BE2C (cell line): ENCODE results near the gene ZNF665.

ENCODE experiments used
- DNase-seq: peaks from one replicate; pipeline ENCODE4 v3.0.0-alpha.2; 2020
- H3K27me3 ChIP-seq: fragments of 250-450 bp; sonication (Bioruptor Pico); 2 replicates; pipeline ENCODE4 v1.5.1; 2020; ENCODE audit warnings: mild to moderate bottlenecking
- H3K36me3 ChIP-seq: fragments of 250-450 bp; sonication (Bioruptor Pico); 2 replicates; pipeline ENCODE4 v1.5.1; 2020; ENCODE audit warnings: mild to moderate bottlenecking
- H3K4me1 ChIP-seq: fragments of 250-450 bp; sonication (Bioruptor Pico); 2 replicates; pipeline ENCODE4 v1.5.1; 2020
- H3K4me3 ChIP-seq: 2 replicates; pipeline ENCODE4 v1.5.1; 2011; ENCODE audit warnings: low read depth, low read length
- H3K9me3 ChIP-seq: fragments of 250-450 bp; sonication (Bioruptor Pico); 2 replicates; pipeline ENCODE4 v1.5.1; 2020
- TF ChIP-seq, protein P1 (sequence below): IDR thresholded peaks from 2 replicates; pipeline ENCODE4 v1.5.1; 2012; ENCODE audit warnings: mild to moderate bottlenecking, low read depth, low read length

ZNF665 gene

GRCh38 chr19:53183146-53183764, 9.9 kb downstream of the ZNF665 start:
- no peak for DNase-seq
- no peaks in the 10 kb centered on the region for H3K4me1 ChIP-seq
- H3K27me3 ChIP-seq = no peaks in the 10 kb centered on the region
- no peak overlapping the region for H3K4me3 ChIP-seq
- TF ChIP-seq, protein P1, sequence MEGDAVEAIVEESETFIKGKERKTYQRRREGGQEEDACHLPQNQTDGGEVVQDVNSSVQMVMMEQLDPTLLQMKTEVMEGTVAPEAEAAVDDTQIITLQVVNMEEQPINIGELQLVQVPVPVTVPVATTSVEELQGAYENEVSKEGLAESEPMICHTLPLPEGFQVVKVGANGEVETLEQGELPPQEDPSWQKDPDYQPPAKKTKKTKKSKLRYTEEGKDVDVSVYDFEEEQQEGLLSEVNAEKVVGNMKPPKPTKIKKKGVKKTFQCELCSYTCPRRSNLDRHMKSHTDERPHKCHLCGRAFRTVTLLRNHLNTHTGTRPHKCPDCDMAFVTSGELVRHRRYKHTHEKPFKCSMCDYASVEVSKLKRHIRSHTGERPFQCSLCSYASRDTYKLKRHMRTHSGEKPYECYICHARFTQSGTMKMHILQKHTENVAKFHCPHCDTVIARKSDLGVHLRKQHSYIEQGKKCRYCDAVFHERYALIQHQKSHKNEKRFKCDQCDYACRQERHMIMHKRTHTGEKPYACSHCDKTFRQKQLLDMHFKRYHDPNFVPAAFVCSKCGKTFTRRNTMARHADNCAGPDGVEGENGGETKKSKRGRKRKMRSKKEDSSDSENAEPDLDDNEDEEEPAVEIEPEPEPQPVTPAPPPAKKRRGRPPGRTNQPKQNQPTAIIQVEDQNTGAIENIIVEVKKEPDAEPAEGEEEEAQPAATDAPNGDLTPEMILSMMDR = no peak
- no peaks in the 10 kb centered on the region for H3K36me3 ChIP-seq
- H3K9me3 ChIP-seq = no peaks in the 10 kb centered on the region

GRCh38 chr19:53182202-53182601, 11.0 kb downstream of the ZNF665 start:
- TF ChIP-seq, protein P1 = no peak
- H3K4me3 ChIP-seq = no peak overlapping the region
- H3K36me3 ChIP-seq = no peaks in the 10 kb centered on the region
- no peaks in the 10 kb centered on the region for H3K4me1 ChIP-seq
- DNase-seq = no peak
- H3K9me3 ChIP-seq = no peaks in the 10 kb centered on the region
- H3K27me3 ChIP-seq = no peaks in the 10 kb centered on the region

DNA sequence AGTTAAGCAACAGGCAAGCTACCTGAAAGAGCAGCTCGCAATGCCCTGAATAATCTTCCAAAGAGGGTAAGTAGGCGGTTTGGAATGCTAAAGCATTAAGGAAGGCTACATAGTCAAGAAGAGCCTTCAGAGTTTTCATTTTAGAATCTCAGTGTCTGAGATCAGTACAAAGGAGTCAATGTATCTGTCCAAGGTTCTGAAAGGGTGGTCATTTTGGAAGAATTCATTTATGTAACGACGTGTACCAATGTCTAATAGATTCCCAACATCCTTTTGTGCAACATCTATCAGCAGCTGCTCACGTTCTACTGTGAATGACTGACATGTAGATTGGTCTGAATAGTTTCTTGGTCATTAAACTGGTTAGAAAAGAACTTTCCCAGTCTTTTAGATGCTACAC, 15.2 kb downstream of the ZNF665 start:
- no peak for DNase-seq
- Histone ChIP-seq H3K27me3 (no peaks in the 10 kb centered on the region), H3K9me3 (no peaks in the 10 kb centered on the region), H3K4me1 (no peaks in the 10 kb centered on the region), H3K4me3 (no peak overlapping the region), H3K36me3 (no peaks in the 10 kb centered on the region)
- TF ChIP-seq, protein P1 = no peak

GRCh38 chr19:53172889-53173288, 20.3 kb downstream of the ZNF665 start:
- TF ChIP-seq, protein P1 = no peak
- no peak for DNase-seq
- Histone ChIP-seq H3K27me3 (no peaks in the 10 kb centered on the region), H3K4me1 (no peaks in the 10 kb centered on the region), H3K9me3 (no peaks in the 10 kb centered on the region), H3K4me3 (no peak overlapping the region), H3K36me3 (no peaks in the 10 kb centered on the region)

GRCh38 chr19:53165691-53166091, 27.5 kb downstream of the ZNF665 start:
- Histone ChIP-seq H3K4me3 (no peak overlapping the region), H3K27me3 (no peaks in the 10 kb centered on the region), H3K4me1 (no peaks in the 10 kb centered on the region)

GRCh38 chr19:53161123-53161522, 32.0 kb downstream of the ZNF665 start:
- DNase-seq = no peak
- Histone ChIP-seq H3K36me3 (no peaks in the 10 kb centered on the region), H3K9me3 (no peaks in the 10 kb centered on the region), H3K27me3 (no peaks in the 10 kb centered on the region), H3K4me3 (no peak overlapping the region), H3K4me1 (no peaks in the 10 kb centered on the region)
- TF ChIP-seq, protein P1 = no peak

More at GRCh38 chr19:53165691-53166091, 27.5 kb downstream of the ZNF665 start:
- no peak for DNase-seq
- TF ChIP-seq, protein P1 = no peak
- H3K36me3 ChIP-seq = no peaks in the 10 kb centered on the region
- no peaks in the 10 kb centered on the region for H3K9me3 ChIP-seq
